Body of pancreas (tissue), 4 donors: ENCODE measurements around the gene KRT8.

Experiments
- POLR2A ChIP-seq, 3 donors: fragments of 450-650 bp; IDR thresholded peaks; one replicate each; pipeline ENCODE4 v1.6.1; 2016; ENCODE audit warnings: antibody characterized with exemption in 3 of 3, mild to moderate bottlenecking in 2 of 3
- TF ChIP-seq, protein P1 (sequence below), 7 experiments: fragments of 450-650 bp in 4 of 7; fragments of 200-600 bp in 3 of 7; sonication (generic) in 3 of 7; IDR thresholded peaks; one replicate each; pipeline ENCODE4 v1.5.1; 2016 to 2019; ENCODE audit warnings: antibody characterized with exemption in 7 of 7

DNA sequence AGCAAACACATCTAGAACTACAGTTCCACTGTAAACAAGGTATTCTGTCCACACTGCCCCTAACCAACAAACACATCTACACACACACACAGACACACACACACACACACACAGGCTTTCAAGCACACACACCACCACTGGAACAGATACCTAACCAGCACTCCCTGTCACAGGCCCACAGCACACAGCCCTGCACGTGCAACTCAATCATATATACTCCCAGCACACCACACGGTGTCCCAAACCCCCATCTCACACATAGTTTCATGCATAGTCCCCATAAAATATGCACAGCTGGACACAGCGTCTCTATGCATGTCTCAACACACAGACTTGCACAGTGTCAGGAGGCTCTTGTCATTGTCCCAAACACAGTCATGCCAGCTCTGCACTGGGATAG lies 27.6 kb downstream of the KRT8 start:
- TF ChIP-seq, protein P1, sequence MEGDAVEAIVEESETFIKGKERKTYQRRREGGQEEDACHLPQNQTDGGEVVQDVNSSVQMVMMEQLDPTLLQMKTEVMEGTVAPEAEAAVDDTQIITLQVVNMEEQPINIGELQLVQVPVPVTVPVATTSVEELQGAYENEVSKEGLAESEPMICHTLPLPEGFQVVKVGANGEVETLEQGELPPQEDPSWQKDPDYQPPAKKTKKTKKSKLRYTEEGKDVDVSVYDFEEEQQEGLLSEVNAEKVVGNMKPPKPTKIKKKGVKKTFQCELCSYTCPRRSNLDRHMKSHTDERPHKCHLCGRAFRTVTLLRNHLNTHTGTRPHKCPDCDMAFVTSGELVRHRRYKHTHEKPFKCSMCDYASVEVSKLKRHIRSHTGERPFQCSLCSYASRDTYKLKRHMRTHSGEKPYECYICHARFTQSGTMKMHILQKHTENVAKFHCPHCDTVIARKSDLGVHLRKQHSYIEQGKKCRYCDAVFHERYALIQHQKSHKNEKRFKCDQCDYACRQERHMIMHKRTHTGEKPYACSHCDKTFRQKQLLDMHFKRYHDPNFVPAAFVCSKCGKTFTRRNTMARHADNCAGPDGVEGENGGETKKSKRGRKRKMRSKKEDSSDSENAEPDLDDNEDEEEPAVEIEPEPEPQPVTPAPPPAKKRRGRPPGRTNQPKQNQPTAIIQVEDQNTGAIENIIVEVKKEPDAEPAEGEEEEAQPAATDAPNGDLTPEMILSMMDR (IDR thresholded peaks at IDR 0.05) = no peak
- TF ChIP-seq POLR2A (IDR thresholded peaks at IDR 0.05) = no peak
